Neuron (in vitro differentiated cells): ENCODE results near the gene SLA2.
"Not testable (repeated sequence)": the region's sequence is repeated elsewhere in the genome, so short reads cannot be mapped to it uniquely, and the experiment has no call there.

Experiments used
- H2AFZ ChIP-seq: one replicate; pipeline ENCODE4 v1.6.1; 2013; ENCODE audit warnings: low read depth, mild to moderate bottlenecking, inconsistent platforms, low read length, moderate library complexity
- H3K27me3 ChIP-seq: one replicate; pipeline ENCODE4 v1.6.1; 2013; ENCODE audit warnings: low read length; ENCODE audit not compliant: insufficient read depth
- H3K36me3 ChIP-seq: one replicate; pipeline ENCODE4 v1.6.1; 2013; ENCODE audit warnings: low read length; ENCODE audit not compliant: insufficient read depth
- H3K4me1 ChIP-seq: one replicate; pipeline ENCODE4 v1.6.1; 2013; ENCODE audit warnings: low read length; ENCODE audit not compliant: insufficient read depth
- H3K4me3 ChIP-seq: 2 replicates; pipeline ENCODE4 v1.5.1; 2013; ENCODE audit warnings: mild to moderate bottlenecking, low read length, moderate library complexity
- H3K9me3 ChIP-seq: one replicate; pipeline ENCODE4 v1.6.1; 2013; ENCODE audit warnings: low read length

SLA2 gene

DNA sequence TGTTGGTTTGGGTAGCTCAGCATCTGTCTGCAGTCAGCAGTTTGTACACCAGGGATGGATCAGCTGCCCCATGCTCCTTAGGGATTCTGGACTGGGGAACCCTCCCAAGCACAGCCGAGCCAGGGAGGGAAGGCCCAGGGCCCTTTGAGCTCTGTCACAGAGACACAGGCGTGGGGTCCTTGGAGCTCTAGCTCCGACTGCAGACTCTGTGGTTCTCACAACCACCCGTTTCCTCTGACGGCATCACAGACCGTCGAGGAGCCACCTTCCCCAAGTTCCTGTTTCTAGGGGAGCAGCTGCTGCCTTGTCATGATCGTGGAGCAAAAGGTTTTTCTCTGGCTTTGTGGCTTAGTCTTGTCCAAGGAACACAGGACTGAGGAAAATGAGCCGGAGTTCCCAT lies at the start of gene SLA2:
Gene SLA2 (minus strand): TSS at position 199 of the 400 bp plus-strand sequence. CDS start 4,861 bp downstream, outside the sequence.
- no peak within 1 kb of the TSS for H3K4me3 ChIP-seq
- H3K9me3 ChIP-seq: no peaks in the 10 kb centered on the region
- no peaks in the 10 kb centered on the region for H3K27me3 ChIP-seq
- H3K36me3 ChIP-seq: no peaks in the 10 kb centered on the region
- H2AFZ ChIP-seq: no peak within 1 kb of the TSS
- no peaks in the 10 kb centered on the region for H3K4me1 ChIP-seq

- not testable (repeated sequence) for H3K9me3 ChIP-seq, H2AFZ ChIP-seq, H3K27me3 ChIP-seq, H3K36me3 ChIP-seq, H3K4me1 ChIP-seq, H3K4me3 ChIP-seq
These were observed 49.5 kb upstream of the SLA2 start for GRCh38 chr20:36695467-36695866.

DNA sequence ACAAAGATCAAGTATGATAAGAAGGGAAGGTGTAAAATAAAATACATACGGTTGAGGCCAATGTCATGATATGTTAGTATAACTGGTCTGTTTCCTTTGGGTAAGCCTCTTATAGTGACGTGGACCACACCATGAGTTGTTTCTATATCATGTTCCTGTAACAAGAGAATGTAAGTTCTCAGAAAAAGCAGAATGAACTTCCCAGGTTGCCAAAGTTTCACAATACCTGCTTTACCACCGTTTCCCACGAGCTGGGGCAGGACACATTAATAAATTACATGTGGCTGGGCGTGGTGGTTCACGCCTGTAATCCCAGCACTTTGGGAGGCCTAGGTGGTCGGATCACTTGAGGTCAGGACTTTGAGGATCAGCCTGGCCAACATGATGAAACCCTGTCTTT lies 42.6 kb upstream of the SLA2 start:
- Histone ChIP-seq H2AFZ (no peak overlapping the region), H3K9me3 (no peaks in the 10 kb centered on the region), H3K36me3 (peaks cover 7% of the 10 kb centered on the region), H3K4me3 (no peak overlapping the region), H3K27me3 (no peaks in the 10 kb centered on the region), H3K4me1 (no peaks in the 10 kb centered on the region)

- no peak overlapping the region for H2AFZ ChIP-seq
- H3K27me3 ChIP-seq: no peaks in the 10 kb centered on the region
- H3K4me3 ChIP-seq: no peak overlapping the region
- no peaks in the 10 kb centered on the region for H3K4me1 ChIP-seq
- peaks cover 7% of the 10 kb centered on the region for H3K36me3 ChIP-seq
- no peaks in the 10 kb centered on the region for H3K9me3 ChIP-seq
These were observed 41.9 kb upstream of the SLA2 start for GRCh38 chr20:36687850-36688249.

GRCh38 chr20:36686944-36687343 lies 40.9 kb upstream of the SLA2 start:
- Histone ChIP-seq H3K27me3 (no peaks in the 10 kb centered on the region), H3K36me3 (peaks cover 7% of the 10 kb centered on the region), H3K4me3 (no peak overlapping the region), H3K4me1 (no peaks in the 10 kb centered on the region), H2AFZ (no peak overlapping the region), H3K9me3 (no peaks in the 10 kb centered on the region)

DNA sequence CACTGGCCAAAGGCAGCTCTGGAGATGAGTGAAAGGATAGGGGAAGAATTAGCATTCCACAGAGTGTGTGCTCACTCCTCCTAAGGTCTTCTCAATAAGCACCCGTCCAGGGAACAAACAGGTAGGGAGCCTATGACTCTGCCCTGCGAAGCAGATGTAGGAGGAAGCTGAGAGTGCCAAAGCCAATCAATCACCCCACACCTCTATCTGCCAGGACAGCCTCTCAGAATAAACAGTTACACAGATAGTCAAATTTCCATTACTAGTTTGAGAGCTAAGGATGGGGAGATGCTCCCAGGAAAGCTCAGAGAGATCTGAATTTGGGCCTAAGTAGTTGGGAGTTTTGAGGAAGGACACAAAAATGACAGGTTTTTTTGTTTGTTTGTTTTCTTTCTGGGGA lies 40.5 kb upstream of the SLA2 start:
- Histone ChIP-seq H2AFZ (no peak overlapping the region), H3K36me3 (peaks cover 7% of the 10 kb centered on the region), H3K27me3 (no peaks in the 10 kb centered on the region), H3K4me3 (no peak overlapping the region), H3K9me3 (no peaks in the 10 kb centered on the region), H3K4me1 (no peaks in the 10 kb centered on the region)

GRCh38 chr20:36684747-36685146 lies 38.8 kb upstream of the SLA2 start:
- Histone ChIP-seq H3K9me3 (no peaks in the 10 kb centered on the region), H3K36me3 (peaks cover 7% of the 10 kb centered on the region), H3K27me3 (no peaks in the 10 kb centered on the region), H2AFZ (no peak overlapping the region), H3K4me3 (no peak overlapping the region), H3K4me1 (no peaks in the 10 kb centered on the region)

DNA sequence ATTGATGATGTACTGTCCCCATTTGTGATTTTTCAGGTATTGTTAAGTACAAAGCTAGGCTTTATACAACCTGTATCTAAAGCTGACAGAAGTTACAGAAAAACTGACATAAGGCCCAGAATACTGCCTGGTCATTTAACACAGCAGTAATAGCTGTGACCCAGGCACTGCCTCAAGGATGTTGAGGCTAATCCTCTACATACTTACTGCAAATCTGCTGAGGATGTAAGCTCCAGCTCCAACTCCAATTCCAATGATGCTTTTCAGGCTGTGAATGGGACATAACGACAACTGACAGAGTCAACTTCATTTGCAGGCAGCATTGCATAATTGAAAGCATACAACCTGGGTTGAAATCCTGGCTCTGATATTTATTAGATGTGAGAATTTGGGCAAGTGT lies 36.3 kb upstream of the SLA2 start:
- H3K36me3 ChIP-seq: peaks cover 7% of the 10 kb centered on the region
- no peaks in the 10 kb centered on the region for H3K9me3 ChIP-seq
- no peak overlapping the region for H2AFZ ChIP-seq
- H3K27me3 ChIP-seq: no peaks in the 10 kb centered on the region
- H3K4me3 ChIP-seq: no peak overlapping the region
- H3K4me1 ChIP-seq: no peaks in the 10 kb centered on the region

GRCh38 chr20:36677422-36677771 lies 31.4 kb upstream of the SLA2 start:
- no peaks in the 10 kb centered on the region for H3K9me3 ChIP-seq
- H3K36me3 ChIP-seq: no peaks in the 10 kb centered on the region
- peak overlapping the region; percentile 51 for H3K4me3 ChIP-seq
- H3K27me3 ChIP-seq: no peaks in the 10 kb centered on the region
- H2AFZ ChIP-seq: no peak overlapping the region
- H3K4me1 ChIP-seq: no peaks in the 10 kb centered on the region

GRCh38 chr20:36676701-36677421 lies 30.9 kb upstream of the SLA2 start:
- Histone ChIP-seq H3K36me3 (no peaks in the 10 kb centered on the region), H3K4me3 (peak overlapping the region; percentile 51), H3K9me3 (no peaks in the 10 kb centered on the region), H3K27me3 (no peaks in the 10 kb centered on the region), H3K4me1 (no peaks in the 10 kb centered on the region), H2AFZ (peak overlapping the region; percentile 69)

DNA sequence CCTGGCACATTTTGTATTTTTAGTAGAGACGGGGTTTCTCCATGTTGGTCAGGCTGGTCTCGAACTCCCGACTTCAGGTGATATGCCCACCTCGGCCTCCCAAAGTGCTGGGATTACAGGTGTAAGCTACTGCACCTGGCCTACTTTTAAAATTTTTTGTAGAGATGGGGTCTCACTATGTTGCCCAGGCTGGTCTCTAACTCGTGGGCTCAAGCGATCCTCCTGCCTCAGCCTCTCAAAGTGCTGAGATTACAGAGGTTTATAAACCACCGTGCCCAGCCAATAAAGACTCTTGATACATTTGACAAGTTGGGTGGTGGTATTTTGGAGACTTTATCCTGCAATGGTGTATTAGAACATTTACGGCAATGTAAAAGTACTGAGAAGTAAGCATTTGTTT lies 29.5 kb upstream of the SLA2 start:
- H2AFZ ChIP-seq, H3K4me3 ChIP-seq: not testable (repeated sequence)

DNA sequence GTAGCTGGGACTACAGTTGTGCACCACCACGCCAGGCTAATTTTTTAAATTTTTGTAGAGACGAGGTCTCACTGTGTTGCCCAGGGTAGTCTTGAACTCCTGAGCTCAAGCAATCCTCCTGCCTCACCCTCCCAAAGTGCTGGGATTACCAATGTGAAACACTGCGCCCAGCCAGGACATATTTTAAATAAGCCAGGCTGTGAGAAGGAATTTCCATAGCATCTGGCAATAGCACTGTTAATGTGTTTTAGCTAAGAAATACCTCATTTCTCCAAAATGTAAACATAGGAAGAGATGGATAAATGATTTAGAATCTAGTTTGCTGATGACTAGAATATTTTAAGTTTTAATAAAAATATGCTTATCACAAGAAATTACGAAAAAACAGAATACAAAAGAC lies 27.0 kb upstream of the SLA2 start:
- H3K9me3 ChIP-seq: no peaks in the 10 kb centered on the region
- H3K4me3 ChIP-seq: no peak overlapping the region
- no peaks in the 10 kb centered on the region for H3K27me3 ChIP-seq
- H2AFZ ChIP-seq: no peak overlapping the region
- no peaks in the 10 kb centered on the region for H3K4me1 ChIP-seq
- peaks cover 5% of the 10 kb centered on the region for H3K36me3 ChIP-seq

More for the DNA sequence above, 29.5 kb upstream of the SLA2 start:
- not testable (repeated sequence) for H3K9me3 ChIP-seq, H3K27me3 ChIP-seq, H3K36me3 ChIP-seq, H3K4me1 ChIP-seq

DNA sequence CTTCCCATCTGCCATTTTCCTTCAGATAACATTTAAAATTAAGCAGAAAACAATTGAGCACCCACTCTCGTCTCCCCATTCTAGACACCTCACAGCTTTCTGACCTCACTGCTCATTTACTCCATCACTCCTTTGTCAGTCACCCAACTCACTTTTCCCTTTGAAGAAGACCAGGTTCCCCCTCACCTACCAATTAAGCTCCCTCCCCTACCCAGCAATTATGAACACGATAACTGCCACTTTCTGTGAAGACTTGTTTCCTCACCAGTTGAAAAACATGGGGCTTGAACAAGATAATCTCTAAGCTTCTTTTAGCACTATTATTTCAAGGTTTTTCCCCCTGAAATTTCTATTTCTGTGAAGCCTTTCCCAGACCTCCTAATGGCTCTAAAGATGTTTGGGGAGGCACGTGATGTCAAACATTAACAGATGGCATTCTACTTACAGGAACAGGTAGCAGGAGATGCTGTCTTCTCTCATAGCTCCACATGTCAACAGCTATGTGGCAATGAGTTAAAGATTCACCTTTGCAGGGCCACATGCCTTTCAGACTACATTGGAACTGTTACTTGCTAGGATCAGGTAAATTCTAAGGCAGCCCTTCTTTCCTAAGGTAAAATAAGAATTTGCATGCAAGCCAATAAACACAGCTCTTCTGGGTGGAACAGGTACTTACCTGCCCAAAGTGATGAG lies 24.8 kb upstream of the SLA2 start:
- Histone ChIP-seq H3K4me3 (no peak overlapping the region), H3K4me1 (no peaks in the 10 kb centered on the region), H2AFZ (no peak overlapping the region), H3K9me3 (no peaks in the 10 kb centered on the region), H3K36me3 (peaks cover 6% of the 10 kb centered on the region), H3K27me3 (no peaks in the 10 kb centered on the region)
